ENCODE measurements around the gene DOK7.

Gene DOK7

DNA sequence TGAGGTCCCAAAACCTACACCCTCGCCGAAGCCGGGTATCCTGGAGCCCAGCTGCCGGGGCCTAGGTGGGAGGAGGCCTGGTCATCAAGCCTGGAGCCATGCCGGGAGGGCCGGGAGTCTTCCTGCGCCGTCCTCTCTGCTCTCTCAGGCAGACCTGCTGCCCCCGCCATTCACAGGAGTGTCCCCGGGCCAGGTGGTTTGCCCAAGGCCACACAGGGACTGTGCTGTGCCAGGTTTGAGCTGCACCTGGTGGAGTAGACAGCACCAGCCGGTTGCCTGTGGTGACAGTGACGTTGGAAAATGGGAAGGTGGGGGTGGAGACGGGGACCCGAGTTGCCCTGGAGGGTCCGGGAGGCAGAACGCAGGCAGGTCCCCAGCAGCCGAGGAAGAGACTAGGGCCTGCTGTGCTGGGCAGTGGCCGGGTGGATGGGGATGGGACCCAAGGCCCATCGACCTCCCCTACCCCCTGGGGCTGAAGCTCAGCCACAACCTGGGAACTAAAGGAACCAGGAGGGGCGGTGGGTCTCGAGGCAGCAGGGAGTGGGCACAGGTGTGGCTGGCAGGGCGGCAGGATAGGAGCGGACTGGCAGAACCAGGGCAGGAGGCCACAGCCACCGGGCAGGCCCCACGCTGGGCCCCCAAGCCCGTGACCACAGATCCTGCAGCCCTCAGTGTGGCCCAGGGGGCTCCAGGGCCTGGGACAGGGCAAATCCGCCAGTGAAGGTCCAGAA lies 9.5 kb downstream of the DOK7 start:
- no CpG with 5 or more reads among the region's 27 CpGs for WGBS, 2 donors (ENCODE audit: extremely low coverage in 2 of 2, insufficient read length in 2 of 2, insufficient replicate concordance in 1 of 2)
- Histone ChIP-seq H2BK5ac (ENCODE audit: low read length) (no peak overlapping the region), H3K36me3 (replicated peaks in 1 of 2; ENCODE audit: control insufficient read depth in 2 of 2, insufficient read depth in 2 of 2, low read length in 2 of 2) (peaks cover 0 to 3% of the 10 kb centered on the region in 2 donors), H4K8ac (ENCODE audit: low read depth, low read length) (no peak overlapping the region), H3K9me3 (replicated peaks in 1 of 2; ENCODE audit: control insufficient read depth in 2 of 2, insufficient read depth in 1 of 2, low read depth in 1 of 2, low read length in 2 of 2) (peaks cover 6 to 9% of the 10 kb centered on the region in 2 donors), H2AK5ac (ENCODE audit: low read depth, low read length) (peak overlapping the region; percentile 91), H3K14ac (ENCODE audit: low read length) (no peak overlapping the region), H3K4ac (ENCODE audit: low read length) (no peak overlapping the region), H3K9ac (ENCODE audit: low read depth, low read length, poor library complexity) (no peak overlapping the region), H3K23ac (ENCODE audit: low read depth, low read length, poor library complexity) (no peak overlapping the region), H3K4me3 (ENCODE audit: low read length in 2 of 2) (no peak overlapping the region), H3K4me2 (ENCODE audit: insufficient read depth, low read length, poor library complexity, severe bottlenecking) (no peak overlapping the region), H3K27ac (replicated peaks; ENCODE audit: low read length) (no peak overlapping the region), H2BK15ac (ENCODE audit: low read length) (peak overlapping the region; percentile 28), H2BK12ac (ENCODE audit: low read length) (peak overlapping the region; percentile 36), H2AFZ (ENCODE audit: low read length) (no peak overlapping the region), H3K18ac (ENCODE audit: low read length) (peak overlapping the region; percentile 67), H3K27me3 (ENCODE audit: control insufficient read depth in 3 of 3, insufficient read depth in 3 of 3, low read depth in 1 of 3, low read length in 3 of 3) (peaks cover 0 to 8% (median 0%) of the 10 kb centered on the region in 3 experiments), H3K4me1 (ENCODE audit: control insufficient read depth in 2 of 2, insufficient read depth in 1 of 2, low read depth in 1 of 2, low read length in 2 of 2) (peaks cover 15 to 31% of the 10 kb centered on the region in 2 donors), H4K91ac (ENCODE audit: low read depth, low read length, poor library complexity) (peak overlapping the region; percentile 22), H3K79me1 (ENCODE audit: low read depth, low read length) (peaks cover 8% of the 10 kb centered on the region), H2BK120ac (ENCODE audit: low read depth, low read length) (no peak overlapping the region)
- DNase-seq (ENCODE audit: low spot score): no peak

DNA sequence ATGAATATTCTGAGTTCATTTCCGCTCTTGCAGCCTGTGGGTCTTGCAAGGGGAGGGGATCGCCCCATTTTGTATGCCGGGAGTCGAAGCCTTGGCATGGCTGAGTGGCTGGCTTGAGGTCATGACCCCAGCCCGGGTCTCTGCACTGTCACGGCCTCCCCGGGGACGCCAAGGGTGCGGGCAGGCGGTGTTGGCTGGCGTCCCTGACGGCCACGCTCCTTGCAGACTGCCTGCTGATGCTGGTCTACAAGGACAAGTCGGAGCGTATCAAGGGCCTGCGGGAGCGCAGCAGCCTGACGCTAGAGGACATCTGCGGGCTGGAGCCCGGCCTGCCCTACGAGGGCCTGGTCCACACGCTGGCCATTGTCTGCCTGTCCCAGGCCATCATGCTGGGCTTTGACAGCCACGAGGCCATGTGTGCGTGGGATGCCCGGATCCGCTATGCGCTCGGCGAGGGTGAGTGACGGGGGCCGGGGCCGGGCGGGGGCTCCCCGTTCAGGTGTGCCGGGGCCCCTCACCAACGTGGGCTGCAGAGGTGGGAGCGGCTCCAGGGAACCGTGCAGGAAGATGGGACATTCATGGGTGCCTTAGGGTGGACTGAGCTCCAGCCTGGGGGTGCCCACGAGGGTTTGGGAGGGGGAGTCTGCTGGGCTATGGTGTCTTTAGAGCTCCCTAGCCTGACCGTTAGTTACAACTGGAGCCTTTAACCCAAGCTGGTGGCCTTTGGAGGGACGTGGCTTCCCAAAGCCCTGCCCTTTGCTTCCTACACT lies 10.3 kb downstream of the DOK7 start:
- peak overlapping the region; percentile 39 for H2BK5ac ChIP-seq (ENCODE audit: low read length)
- H3K9me3 ChIP-seq (replicated peaks in 1 of 2; ENCODE audit: control insufficient read depth in 2 of 2, insufficient read depth in 1 of 2, low read depth in 1 of 2, low read length in 2 of 2): peaks cover 1 to 7% of the 10 kb centered on the region in 2 donors
- no peak overlapping the region for H3K4me3 ChIP-seq (ENCODE audit: low read length in 2 of 2)
- H3K9ac ChIP-seq (ENCODE audit: low read depth, low read length, poor library complexity): no peak overlapping the region
- no CpG with 5 or more reads among the region's 41 CpGs for WGBS, 2 donors (ENCODE audit: extremely low coverage in 2 of 2, insufficient read length in 2 of 2, insufficient replicate concordance in 1 of 2)
- H3K27ac ChIP-seq (replicated peaks; ENCODE audit: low read length): no peak overlapping the region
- no peak overlapping the region for H2AFZ ChIP-seq (ENCODE audit: low read length)
- peak overlapping the region; percentile 91 for H3K23ac ChIP-seq (ENCODE audit: low read depth, low read length, poor library complexity)
- H2BK12ac ChIP-seq (ENCODE audit: low read length): peak overlapping the region; percentile 46
- peak overlapping the region; percentile 41 for H2BK120ac ChIP-seq (ENCODE audit: low read depth, low read length)
- H3K4me2 ChIP-seq (ENCODE audit: insufficient read depth, low read length, poor library complexity, severe bottlenecking): no peak overlapping the region
- peaks cover 0 to 8% (median 0%) of the 10 kb centered on the region in 3 experiments for H3K27me3 ChIP-seq (ENCODE audit: control insufficient read depth in 3 of 3, insufficient read depth in 3 of 3, low read depth in 1 of 3, low read length in 3 of 3)
- peaks cover 0 to 3% of the 10 kb centered on the region in 2 donors for H3K36me3 ChIP-seq (replicated peaks in 1 of 2; ENCODE audit: control insufficient read depth in 2 of 2, insufficient read depth in 2 of 2, low read length in 2 of 2)
- no peak overlapping the region for H3K14ac ChIP-seq (ENCODE audit: low read length)
- peak overlapping the region; percentile 28 for H2BK15ac ChIP-seq (ENCODE audit: low read length)
- H3K4ac ChIP-seq (ENCODE audit: low read length): no peak overlapping the region
- peak overlapping the region; percentile 22 for H4K91ac ChIP-seq (ENCODE audit: low read depth, low read length, poor library complexity)
- H2AK5ac ChIP-seq (ENCODE audit: low read depth, low read length): peak overlapping the region; percentile 91
- peaks cover 20 to 35% of the 10 kb centered on the region in 2 donors for H3K4me1 ChIP-seq (ENCODE audit: control insufficient read depth in 2 of 2, insufficient read depth in 1 of 2, low read depth in 1 of 2, low read length in 2 of 2)
- peak overlapping the region; percentile 71 for H3K18ac ChIP-seq (ENCODE audit: low read length)
- no peak for DNase-seq (ENCODE audit: low spot score)
- peaks cover 8% of the 10 kb centered on the region for H3K79me1 ChIP-seq (ENCODE audit: low read depth, low read length)
- no peak overlapping the region for H4K8ac ChIP-seq (ENCODE audit: low read depth, low read length)

- Histone ChIP-seq H3K36me3 (replicated peaks in 1 of 2; ENCODE audit: control insufficient read depth in 2 of 2, insufficient read depth in 2 of 2, low read length in 2 of 2) (no peaks in the 10 kb centered on the region), H2AK5ac (ENCODE audit: low read depth, low read length) (peak overlapping the region; percentile 68), H3K4me2 (ENCODE audit: insufficient read depth, low read length, poor library complexity, severe bottlenecking) (no peak overlapping the region), H2BK5ac (ENCODE audit: low read length) (no peak overlapping the region), H3K9ac (ENCODE audit: low read depth, low read length, poor library complexity) (no peak overlapping the region), H4K8ac (ENCODE audit: low read depth, low read length) (no peak overlapping the region), H3K4me3 (ENCODE audit: low read length in 2 of 2) (no peak overlapping the region), H3K4me1 (ENCODE audit: control insufficient read depth in 2 of 2, insufficient read depth in 1 of 2, low read depth in 1 of 2, low read length in 2 of 2) (peaks cover 20 to 40% of the 10 kb centered on the region in 2 donors), H3K23ac (ENCODE audit: low read depth, low read length, poor library complexity) (no peak overlapping the region), H3K14ac (ENCODE audit: low read length) (peak overlapping the region; percentile 38), H3K9me3 (replicated peaks in 1 of 2; ENCODE audit: control insufficient read depth in 2 of 2, insufficient read depth in 1 of 2, low read depth in 1 of 2, low read length in 2 of 2) (no peaks in the 10 kb centered on the region), H3K18ac (ENCODE audit: low read length) (peak overlapping the region; percentile 87), H2BK120ac (ENCODE audit: low read depth, low read length) (peak overlapping the region; percentile 41), H3K4ac (ENCODE audit: low read length) (no peak overlapping the region), H2BK15ac (ENCODE audit: low read length) (no peak overlapping the region), H2AFZ (ENCODE audit: low read length) (no peak overlapping the region), H3K27me3 (ENCODE audit: control insufficient read depth in 3 of 3, insufficient read depth in 3 of 3, low read depth in 1 of 3, low read length in 3 of 3) (peaks cover 0 to 2% (median 0%) of the 10 kb centered on the region in 3 experiments), H3K79me1 (ENCODE audit: low read depth, low read length) (peaks cover 2% of the 10 kb centered on the region), H3K27ac (replicated peaks; ENCODE audit: low read length) (no peak overlapping the region), H4K91ac (ENCODE audit: low read depth, low read length, poor library complexity) (no peak overlapping the region), H2BK12ac (ENCODE audit: low read length) (no peak overlapping the region)
- no peak for DNase-seq (ENCODE audit: low spot score)
- WGBS, 2 donors (ENCODE audit: extremely low coverage in 2 of 2, insufficient read length in 2 of 2, insufficient replicate concordance in 1 of 2): no CpG with 5 or more reads among the region's 13 CpGs
Measured at GRCh38 chr4:3473996-3474765, 11.1 kb downstream of the DOK7 start.
